ENCODE results near the gene GABRG2. TPM values are rescaled to one million over a fixed set of nuclear protein-coding genes. Genes with fewer than 3 reads are reported as not detected.

Gene GABRG2
- total and polyA plus RNA-seq, 2 of the 13 experiments (the other 11 are each of a cell fraction or from before 2014, with no cell fraction given) = not detected

DNA sequence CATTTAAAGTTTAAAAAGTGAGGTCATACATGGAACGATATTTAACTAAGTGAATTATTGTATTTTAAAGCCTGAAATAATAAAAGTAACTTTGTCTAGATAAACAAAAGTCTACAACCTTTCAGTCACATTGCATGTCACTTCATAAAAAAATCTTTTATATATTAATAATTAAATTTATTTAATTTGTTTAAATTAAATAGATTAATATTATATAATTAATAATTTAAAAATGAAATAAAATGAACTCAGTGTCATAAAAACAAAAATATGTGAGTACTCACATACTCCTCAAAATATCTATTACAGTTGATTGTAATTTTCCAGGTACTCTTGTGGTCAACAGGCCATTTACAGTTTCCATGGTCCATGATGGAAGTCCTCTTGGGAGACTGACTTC lies 11.2 kb downstream of the GABRG2 start:
- POLR2A ChIA-PET = no interaction called here
- intact Hi-C loops (cut with micrococcal nuclease; ENCODE audit: unreplicated experiment) (no loop called here), in situ Hi-C loops (cut with HindIII; ENCODE audit: extremely low pct_ligation_motif_present, low pct_unique_long_range_greater_than_20kb) (no loop called here)
- Histone ChIP-seq H3K36me3 (replicated peaks in 1 of 2; ENCODE audit: control insufficient read depth in 1 of 2, insufficient read depth in 2 of 2, low read length in 2 of 2) (no peaks in the 10 kb centered on the region), H2AFZ (ENCODE audit: low read length) (no peak overlapping the region), H3K4me2 (ENCODE audit: low read depth, low read length) (no peak overlapping the region), H4K20me1 (ENCODE audit: insufficient read depth, low read length) (no peaks in the 10 kb centered on the region), H3K79me2 (ENCODE audit: insufficient read depth, low read length) (no peaks in the 10 kb centered on the region), H3K9me3 (ENCODE audit: low read length) (no peaks in the 10 kb centered on the region), H3K4me1 (ENCODE audit: insufficient read depth, low read length) (no peaks in the 10 kb centered on the region), H3K4me3 (replicated peaks in 1 of 3; ENCODE audit: insufficient read depth in 1 of 3, low read depth in 2 of 3, low read length in 3 of 3) (no peak overlapping the region), H3K27ac (ENCODE audit: extremely low read length, insufficient read depth, low read length) (no peak overlapping the region), H3K27me3 (ENCODE audit: control insufficient read depth in 1 of 2, insufficient read depth in 2 of 2, low read length in 2 of 2) (no peaks in the 10 kb centered on the region), H3K9ac (ENCODE audit: insufficient read depth, low read depth, low read length) (no peak overlapping the region)
- 41% methylated on average over 1 of the region's 1 CpG for WGBS (ENCODE audit: low lambda C conversion rate)
- CTCF ChIA-PET (ENCODE audit: low intra/inter-chr PET ratio, low total read pairs) = no interaction called here
- no peak for ATAC-seq
- no peak for FAIRE-seq
- TF ChIP-seq WIZ (CRISPR knock-in tag; IDR thresholded peaks at IDR 0.05) (no peak), BCL3 (CRISPR knock-in tag; IDR thresholded peaks at IDR 0.05) (no peak), PHF5A (CRISPR knock-in tag; IDR thresholded peaks at IDR 0.05; ENCODE audit: low read depth, unreplicated experiment) (no peak), ZNF121 (CRISPR knock-in tag; IDR thresholded peaks at IDR 0.05) (no peak), SOX5 (CRISPR knock-in tag; IDR thresholded peaks at IDR 0.05; ENCODE audit: borderline replicate concordance) (no peak), RNF2 (conservative IDR thresholded peaks at IDR 0.05; ENCODE audit: low read depth) (no peak), ZNF563 (CRISPR knock-in tag; IDR thresholded peaks at IDR 0.05) (no peak), ZFY (CRISPR knock-in tag; IDR thresholded peaks at IDR 0.05) (no peak), PBX2 (CRISPR knock-in tag; IDR thresholded peaks at IDR 0.05) (no peak), MED13 (CRISPR knock-in tag; IDR thresholded peaks at IDR 0.05) (no peak), ZNF704 (CRISPR knock-in tag; IDR thresholded peaks at IDR 0.05; ENCODE audit: borderline replicate concordance) (no peak), CCDC6 (CRISPR knock-in tag; IDR thresholded peaks at IDR 0.05) (no peak), POLR2A (IDR thresholded peaks at IDR 0.05; ENCODE audit: insufficient read depth in 1 of 2, low read depth in 2 of 2, low read length in 2 of 2) (no peak), ZNF317 (CRISPR knock-in tag; IDR thresholded peaks at IDR 0.05) (no peak), ATF7-NPFF (CRISPR knock-in tag; IDR thresholded peaks at IDR 0.05; ENCODE audit: low read depth) (no peak), ZNF614 (CRISPR knock-in tag; IDR thresholded peaks at IDR 0.05; ENCODE audit: borderline replicate concordance) (no peak), SNAI1 (CRISPR knock-in tag; IDR thresholded peaks at IDR 0.05; ENCODE audit: borderline replicate concordance) (no peak)
- TF ChIP-seq, protein P1, sequence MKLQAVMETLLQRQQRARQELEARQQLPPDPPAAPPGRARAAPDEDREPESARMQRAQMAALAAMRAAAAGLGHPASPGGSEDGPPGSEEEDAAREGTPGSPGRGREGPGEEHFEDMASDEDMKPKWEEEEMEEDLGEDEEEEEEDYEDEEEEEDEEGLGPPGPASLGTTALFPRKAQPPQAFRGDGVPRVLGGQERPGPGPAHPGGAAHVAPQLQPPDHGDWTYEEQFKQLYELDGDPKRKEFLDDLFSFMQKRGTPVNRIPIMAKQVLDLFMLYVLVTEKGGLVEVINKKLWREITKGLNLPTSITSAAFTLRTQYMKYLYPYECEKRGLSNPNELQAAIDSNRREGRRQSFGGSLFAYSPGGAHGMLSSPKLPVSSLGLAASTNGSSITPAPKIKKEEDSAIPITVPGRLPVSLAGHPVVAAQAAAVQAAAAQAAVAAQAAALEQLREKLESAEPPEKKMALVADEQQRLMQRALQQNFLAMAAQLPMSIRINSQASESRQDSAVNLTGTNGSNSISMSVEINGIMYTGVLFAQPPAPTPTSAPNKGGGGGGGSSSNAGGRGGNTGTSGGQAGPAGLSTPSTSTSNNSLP (IDR thresholded peaks at IDR 0.05; ENCODE audit: low read depth, low read length) = no peak
- no TSS peak for BruUV-seq (replicated peaks)
- DNase-seq (ENCODE audit: low spot score) = no peak

Measured in HepG2 (cell line).